ENCODE data around the gene GATA3.

The GATA3 gene

DNA sequence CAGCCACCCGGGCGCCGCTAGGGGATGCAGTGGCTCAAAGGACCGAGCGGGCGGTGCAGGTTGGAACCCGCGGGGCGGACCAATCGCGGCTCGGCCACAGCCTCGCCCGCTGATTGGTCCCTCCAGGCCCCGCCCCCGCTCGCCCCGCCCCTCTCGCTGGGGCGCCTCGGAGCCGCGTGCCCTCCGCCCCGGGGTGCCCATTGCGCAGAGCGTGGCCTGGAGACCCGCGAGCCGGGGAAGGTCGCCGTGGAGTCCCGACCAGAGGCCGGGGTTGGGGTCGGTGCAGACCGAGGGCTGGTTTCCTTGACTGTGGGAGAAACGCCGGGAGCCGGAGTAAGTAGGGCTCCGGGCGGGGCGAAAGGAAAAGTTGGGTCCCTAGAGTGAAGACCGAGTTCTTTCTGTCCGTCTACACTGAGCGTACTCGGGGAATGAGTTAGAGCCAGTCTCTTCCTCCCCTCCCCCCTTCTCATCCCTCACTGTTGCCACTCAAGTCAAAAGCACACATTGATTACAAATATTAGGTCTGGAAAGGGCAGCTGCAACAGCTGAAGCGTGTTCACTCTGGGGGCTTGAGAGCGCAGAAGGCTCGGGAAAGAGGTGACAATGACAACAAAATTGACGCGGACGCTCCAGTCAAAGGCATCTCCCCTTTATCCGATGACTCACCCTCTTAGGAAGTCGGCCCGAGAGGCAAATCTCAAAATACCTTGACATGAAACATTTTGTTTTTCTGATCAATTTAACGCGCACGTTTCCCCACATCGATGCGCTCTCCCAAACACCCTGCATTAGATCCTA, 843 bp upstream of the GATA3 start:
- H3K27ac ChIP-seq, result peak overlapping the region; percentile 86
- TF ChIP-seq CTCF (IDR thresholded peaks at IDR 0.05), result peak; percentile 96
- TF ChIP-seq ZFX (IDR thresholded peaks at IDR 0.05; ENCODE audit: borderline replicate concordance), result no peak

DNA sequence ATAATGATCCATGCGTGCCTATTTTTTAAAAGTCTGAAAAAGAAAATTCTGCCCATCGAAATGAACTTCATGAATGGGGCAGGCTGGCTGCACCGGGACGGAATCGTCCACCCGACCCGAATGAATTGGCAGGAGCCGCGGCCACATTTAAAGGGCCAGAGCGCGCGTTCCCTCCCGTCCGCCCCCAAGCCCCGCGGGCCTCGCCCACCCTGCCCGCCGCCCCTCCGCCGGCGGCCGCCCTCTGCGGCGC, 319 bp upstream of the GATA3 start:
- TF ChIP-seq CTCF (IDR thresholded peaks at IDR 0.05), result no peak
- TF ChIP-seq ZFX (IDR thresholded peaks at IDR 0.05; ENCODE audit: borderline replicate concordance), result no peak
- H3K27ac ChIP-seq, result peak overlapping the region; percentile 86

- no peak overlapping the region for H3K27ac ChIP-seq
Measured at GRCh38 chr10:8055420-8056349, 1.2 kb downstream of the GATA3 start.

DNA sequence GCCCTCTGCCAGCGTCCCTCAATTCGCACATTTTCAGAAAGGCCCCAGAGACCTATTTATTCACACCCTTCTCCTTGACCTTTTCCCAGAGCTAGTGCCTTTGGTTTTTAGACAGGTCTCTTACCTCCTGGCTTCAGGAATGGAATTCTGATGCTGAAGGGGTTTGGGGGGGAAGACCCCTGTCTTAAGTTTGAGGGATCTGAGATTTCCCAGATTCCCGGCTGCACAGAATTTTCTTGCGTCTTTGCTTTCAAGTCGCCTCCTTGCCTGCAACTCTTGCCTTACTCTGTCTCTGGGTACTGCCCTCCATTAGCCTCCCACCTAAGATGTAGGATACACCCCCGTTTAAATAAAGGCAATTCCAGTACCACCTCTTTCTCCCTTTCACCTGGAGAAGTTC, 1.9 kb downstream of the GATA3 start:
- no peak for TF ChIP-seq ZFX (IDR thresholded peaks at IDR 0.05; ENCODE audit: borderline replicate concordance)
- TF ChIP-seq CTCF (IDR thresholded peaks at IDR 0.05), result no peak
- H3K27ac ChIP-seq, result no peak overlapping the region

More at GRCh38 chr10:8055420-8056349, 1.2 kb downstream of the GATA3 start:
- TF ChIP-seq ZFX (IDR thresholded peaks at IDR 0.05; ENCODE audit: borderline replicate concordance) (no peak), CTCF (IDR thresholded peaks at IDR 0.05) (no peak)

- TF ChIP-seq CTCF (IDR thresholded peaks at IDR 0.05), result no peak
- TF ChIP-seq ZFX (IDR thresholded peaks at IDR 0.05; ENCODE audit: borderline replicate concordance), result no peak
Measured at GRCh38 chr10:8056871-8057331, 2.4 kb downstream of the GATA3 start.

DNA sequence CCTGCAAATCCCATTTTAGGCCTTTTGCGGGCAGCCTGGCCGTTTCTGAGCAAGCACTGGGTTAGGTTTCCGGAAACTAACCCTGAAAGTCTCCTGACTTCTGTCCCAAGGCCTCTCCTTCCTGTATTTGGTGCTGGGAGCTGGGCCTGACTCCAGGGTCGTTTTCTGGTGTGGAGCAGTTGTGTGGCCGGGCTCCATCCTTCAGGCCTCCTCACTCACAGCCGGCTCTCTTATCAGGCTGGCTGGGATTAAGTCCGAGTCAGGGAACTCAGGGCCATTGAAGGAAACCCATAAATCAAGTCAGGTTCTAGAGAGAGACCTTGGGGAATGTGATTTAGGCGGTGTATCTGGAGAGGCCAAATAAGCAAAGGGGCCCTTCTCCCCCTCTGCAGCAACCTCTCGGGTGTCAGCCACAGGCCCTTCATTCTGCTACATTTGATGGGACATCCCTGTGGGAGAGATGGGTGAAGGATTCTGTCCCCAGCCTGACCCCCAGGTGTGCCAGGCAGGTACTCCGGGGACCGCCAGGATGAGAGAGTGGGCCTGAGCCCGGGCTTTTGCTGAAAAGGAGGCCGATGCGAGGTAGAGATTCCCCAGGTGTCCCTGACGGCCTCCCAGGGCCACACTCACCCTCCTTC, 3.3 kb downstream of the GATA3 start:
- TF ChIP-seq ZFX (IDR thresholded peaks at IDR 0.05; ENCODE audit: borderline replicate concordance), result no peak
- no peak for TF ChIP-seq CTCF (IDR thresholded peaks at IDR 0.05)
- H3K27ac ChIP-seq, result no peak overlapping the region

More at GRCh38 chr10:8056871-8057331, 2.4 kb downstream of the GATA3 start:
- H3K27ac ChIP-seq, result no peak overlapping the region

Measured in 22Rv1 (cell line).